Nephron (organoid): ENCODE measurements around the gene PDCD4.
"Not testable (repeated sequence)": the region's sequence is repeated elsewhere in the genome, so short reads cannot be mapped to it uniquely, and the experiment has no call there.

Experiments used
- H3K27ac Mint-ChIP-seq, 3 experiments: 2 replicates each; pipeline ENCODE4 v1.8.0; 2020; ENCODE audit warnings: mixed read lengths in 3 of 3, mild to moderate bottlenecking in 2 of 3, moderate library complexity in 1 of 3
- H3K27me3 Mint-ChIP-seq: 2 replicates; pipeline ENCODE4 v1.8.0; 2021; ENCODE audit warnings: low read depth, mild to moderate bottlenecking, moderate library complexity, mixed read lengths
- H3K36me3 Mint-ChIP-seq: 2 replicates; pipeline ENCODE4 v1.8.0; 2020; ENCODE audit warnings: low read depth, mixed read lengths
- H3K4me1 Mint-ChIP-seq: 2 replicates; pipeline ENCODE4 v1.8.0; 2020; ENCODE audit warnings: mixed read lengths
- H3K4me3 Mint-ChIP-seq, 3 experiments: 2 replicates each; pipeline ENCODE4 v1.8.0; 2020; ENCODE audit warnings: mild to moderate bottlenecking in 3 of 3, mixed read lengths in 3 of 3, moderate library complexity in 2 of 3
- H3K9me3 Mint-ChIP-seq: 2 replicates; pipeline ENCODE4 v1.8.0; 2020; ENCODE audit warnings: mixed read lengths
- TF ChIP-seq, protein P1 (sequence below), 3 experiments: fragments of 200-600 bp; sonication (generic); IDR thresholded peaks; one replicate each; pipeline ENCODE4 v1.5.0; 2021; ENCODE audit warnings: antibody characterized with exemption in 3 of 3; ENCODE audit not compliant: unreplicated experiment in 3 of 3

The PDCD4 gene

DNA sequence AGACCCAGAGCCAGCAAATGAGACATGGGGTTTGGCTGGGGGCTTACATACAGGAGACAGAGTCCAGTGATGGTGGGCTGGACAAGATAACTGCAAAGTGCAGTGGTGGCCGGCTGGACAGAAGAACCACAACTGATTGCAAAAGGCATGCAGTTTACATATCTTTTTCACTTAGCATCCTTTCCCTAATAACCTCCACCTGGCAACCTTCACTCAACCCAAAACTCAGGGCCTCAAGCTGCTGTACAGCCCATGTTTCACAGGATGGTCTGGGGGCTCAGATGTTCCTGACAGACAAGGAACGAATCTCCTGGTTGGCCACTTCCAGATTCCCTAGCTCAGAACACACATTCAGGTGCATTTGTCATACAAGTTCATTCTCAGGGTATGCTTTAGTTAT is 7.8 kb upstream of the PDCD4 start:
- Mint-ChIP-seq H3K4me1 (peaks cover 79% of the 10 kb centered on the region), H3K36me3 (no peaks in the 10 kb centered on the region), H3K4me3 (no peak overlapping the region), H3K9me3 (no peaks in the 10 kb centered on the region), H3K27me3 (no peaks in the 10 kb centered on the region), H3K27ac (peak overlapping the region; percentile 70 to 97 (median 95))
- TF ChIP-seq, protein P1, sequence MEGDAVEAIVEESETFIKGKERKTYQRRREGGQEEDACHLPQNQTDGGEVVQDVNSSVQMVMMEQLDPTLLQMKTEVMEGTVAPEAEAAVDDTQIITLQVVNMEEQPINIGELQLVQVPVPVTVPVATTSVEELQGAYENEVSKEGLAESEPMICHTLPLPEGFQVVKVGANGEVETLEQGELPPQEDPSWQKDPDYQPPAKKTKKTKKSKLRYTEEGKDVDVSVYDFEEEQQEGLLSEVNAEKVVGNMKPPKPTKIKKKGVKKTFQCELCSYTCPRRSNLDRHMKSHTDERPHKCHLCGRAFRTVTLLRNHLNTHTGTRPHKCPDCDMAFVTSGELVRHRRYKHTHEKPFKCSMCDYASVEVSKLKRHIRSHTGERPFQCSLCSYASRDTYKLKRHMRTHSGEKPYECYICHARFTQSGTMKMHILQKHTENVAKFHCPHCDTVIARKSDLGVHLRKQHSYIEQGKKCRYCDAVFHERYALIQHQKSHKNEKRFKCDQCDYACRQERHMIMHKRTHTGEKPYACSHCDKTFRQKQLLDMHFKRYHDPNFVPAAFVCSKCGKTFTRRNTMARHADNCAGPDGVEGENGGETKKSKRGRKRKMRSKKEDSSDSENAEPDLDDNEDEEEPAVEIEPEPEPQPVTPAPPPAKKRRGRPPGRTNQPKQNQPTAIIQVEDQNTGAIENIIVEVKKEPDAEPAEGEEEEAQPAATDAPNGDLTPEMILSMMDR (IDR thresholded peaks at IDR 0.05; ENCODE audit: unreplicated experiment in 3 of 3), result no peak

DNA sequence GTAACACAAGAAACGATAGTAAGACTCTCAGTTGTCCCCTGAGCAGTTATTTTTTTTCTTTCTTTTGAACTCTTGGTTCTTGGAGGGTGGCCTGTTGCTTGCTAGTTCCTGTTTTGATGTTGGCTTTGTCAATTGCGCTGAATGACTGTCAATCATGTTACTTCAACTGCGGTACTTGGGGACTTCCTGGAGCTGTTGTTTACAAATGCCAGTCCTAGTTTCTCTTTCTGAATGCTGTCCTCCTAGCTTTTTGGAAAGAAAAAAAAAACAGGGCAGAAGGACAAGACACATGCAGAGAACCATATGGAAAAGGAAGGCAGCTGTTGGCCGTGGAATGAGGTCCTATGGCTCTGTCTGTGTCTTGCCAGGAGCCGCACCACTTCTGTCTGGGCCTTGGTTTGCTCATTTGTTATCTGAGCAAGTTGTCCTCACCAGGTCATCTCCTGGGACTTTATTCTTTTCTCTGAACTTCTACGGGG is 7.0 kb upstream of the PDCD4 start:
- Mint-ChIP-seq H3K4me1 (peaks cover 80% of the 10 kb centered on the region), H3K27ac (peak overlapping the region; percentile 95 to 98 (median 97)), H3K9me3 (no peaks in the 10 kb centered on the region), H3K36me3 (no peaks in the 10 kb centered on the region), H3K4me3 (peak overlapping the region in 1 of 3 experiments; percentile 10), H3K27me3 (no peaks in the 10 kb centered on the region)
- TF ChIP-seq, protein P1 (IDR thresholded peaks at IDR 0.05; ENCODE audit: unreplicated experiment in 3 of 3), result no peak

DNA sequence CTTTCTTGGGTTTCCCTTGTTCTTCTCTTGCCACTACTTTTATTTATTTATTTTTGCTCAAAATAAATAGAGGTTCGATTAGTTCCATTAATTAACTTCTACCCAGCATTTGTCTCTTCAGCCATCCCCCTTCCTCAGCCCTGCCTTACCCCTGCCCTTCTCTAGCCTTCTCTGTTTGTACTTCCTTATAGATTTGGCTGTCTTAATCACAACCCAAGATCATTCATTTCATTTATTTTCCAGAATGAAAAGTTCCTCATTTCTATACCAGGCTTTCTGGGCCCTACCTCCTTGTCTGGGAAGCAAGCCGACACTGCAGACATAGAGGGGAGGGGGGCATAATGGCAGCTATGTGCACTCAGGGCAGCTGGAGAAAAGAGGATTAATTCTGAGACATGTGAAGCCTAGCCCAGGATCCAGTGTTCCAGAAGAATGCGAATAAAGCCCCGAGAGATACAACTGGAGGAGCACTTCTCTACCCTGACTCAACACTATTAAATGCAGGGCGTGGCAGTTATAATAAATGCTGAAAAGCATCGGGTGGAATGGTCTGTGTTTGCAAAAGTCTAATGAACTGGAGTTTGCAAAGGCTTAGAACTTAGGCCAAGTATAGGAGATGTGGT is 6.4 kb upstream of the PDCD4 start:
- H3K4me3 Mint-ChIP-seq, result peak overlapping the region in 2 of 3 experiments; percentile 7 to 36
- TF ChIP-seq, protein P1 (IDR thresholded peaks at IDR 0.05; ENCODE audit: unreplicated experiment in 3 of 3), result no peak
- peak overlapping the region; percentile 95 to 98 (median 97) for H3K27ac Mint-ChIP-seq
- H3K36me3 Mint-ChIP-seq, result no peaks in the 10 kb centered on the region
- no peaks in the 10 kb centered on the region for H3K27me3 Mint-ChIP-seq
- H3K9me3 Mint-ChIP-seq, result no peaks in the 10 kb centered on the region
- peaks cover 79% of the 10 kb centered on the region for H3K4me1 Mint-ChIP-seq

DNA sequence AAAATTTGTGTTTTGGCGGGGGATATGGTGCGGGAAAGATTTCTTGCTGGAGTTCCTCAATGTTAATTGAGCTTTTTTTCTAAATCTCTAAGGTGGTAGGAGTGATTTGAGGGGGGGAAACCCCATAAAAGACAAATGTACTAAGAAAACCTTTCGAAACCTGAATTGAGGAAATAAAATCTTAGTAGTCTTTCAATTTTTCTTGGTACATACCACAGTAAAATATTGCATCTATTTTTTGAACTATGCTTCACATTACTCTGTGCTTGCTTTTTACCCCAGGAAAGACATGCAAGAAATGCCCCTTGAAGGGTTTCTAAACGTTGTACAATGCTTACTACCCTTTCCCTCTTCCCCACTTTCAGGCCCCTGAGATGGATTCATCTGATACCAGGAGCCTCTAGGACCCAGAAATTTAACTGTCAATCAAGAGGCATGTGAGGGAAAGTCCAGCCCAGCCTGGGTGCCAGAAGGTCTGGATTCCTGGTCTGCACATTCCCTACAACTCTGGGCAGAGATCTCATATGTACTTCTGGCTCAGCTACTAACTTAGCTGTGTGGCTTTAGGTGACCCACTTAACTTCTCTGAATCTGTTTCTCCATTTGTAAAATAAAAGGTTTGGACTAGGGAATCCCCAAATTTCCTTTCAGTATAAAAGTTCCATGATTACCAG is 5.8 kb upstream of the PDCD4 start:
- H3K27me3 Mint-ChIP-seq, result no peaks in the 10 kb centered on the region

DNA sequence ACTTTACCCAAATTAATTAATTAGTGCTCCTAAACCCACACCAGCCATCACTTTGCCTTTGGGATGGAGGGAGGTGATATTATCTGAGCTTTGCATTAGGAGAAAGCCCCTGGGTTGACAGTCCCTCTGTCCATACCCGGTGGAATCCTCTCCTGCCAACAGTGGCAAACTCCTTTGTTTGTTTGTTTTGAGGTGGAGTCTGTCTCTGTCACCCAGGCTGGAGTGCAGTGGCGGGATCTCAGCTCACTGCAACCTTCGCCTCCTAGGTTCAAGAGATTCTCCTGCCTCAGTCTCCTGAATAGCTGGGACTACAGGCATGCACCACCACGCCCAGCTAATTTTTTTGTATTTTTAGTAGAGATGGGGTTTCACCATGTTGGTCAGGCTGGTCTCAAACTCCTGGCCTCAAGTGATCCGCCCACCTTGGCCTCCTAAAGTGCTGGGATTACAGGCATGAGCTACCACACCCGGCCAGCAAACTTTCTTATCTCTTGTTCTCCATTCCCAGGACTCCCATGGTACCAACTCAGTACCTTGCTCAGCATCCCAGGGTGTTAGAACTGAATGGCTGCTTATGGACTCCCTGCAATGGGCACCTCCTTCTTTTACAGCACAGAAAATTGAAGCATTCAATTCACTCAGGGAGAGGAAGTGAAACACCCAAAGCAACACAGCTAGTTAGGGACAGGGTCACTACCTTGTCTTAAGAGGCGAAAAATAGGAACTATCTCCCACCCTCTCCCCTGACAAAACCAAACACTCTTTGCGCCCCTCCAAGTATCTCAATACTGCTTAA is 4.5 kb upstream of the PDCD4 start:
- H3K27me3 Mint-ChIP-seq, H3K9me3 Mint-ChIP-seq, H3K36me3 Mint-ChIP-seq: not testable (repeated sequence)
- Mint-ChIP-seq H3K27ac (peak overlapping the region; percentile 87 to 97 (median 94)), H3K4me1 (peaks cover 78% of the 10 kb centered on the region), H3K4me3 (peak overlapping the region in 1 of 3 experiments; percentile 24)

More for the DNA sequence above, 5.8 kb upstream of the PDCD4 start:
- H3K4me1 Mint-ChIP-seq, result peaks cover 79% of the 10 kb centered on the region
- TF ChIP-seq, protein P1 (IDR thresholded peaks at IDR 0.05; ENCODE audit: unreplicated experiment in 3 of 3), result no peak
- no peaks in the 10 kb centered on the region for H3K9me3 Mint-ChIP-seq
- H3K4me3 Mint-ChIP-seq, result peak overlapping the region in 2 of 3 experiments; percentile 7 to 36
- no peaks in the 10 kb centered on the region for H3K36me3 Mint-ChIP-seq
- peak overlapping the region; percentile 95 to 98 (median 97) for H3K27ac Mint-ChIP-seq
